NCI-H82 (cell line): Measurements from ENCODE around the gene DAPL1.

ENCODE experiments used
- DNase-seq: peaks from one replicate; lab custom pipeline; 2025; lab: John Stamatoyannopoulos, UW

The DAPL1 gene

DNA sequence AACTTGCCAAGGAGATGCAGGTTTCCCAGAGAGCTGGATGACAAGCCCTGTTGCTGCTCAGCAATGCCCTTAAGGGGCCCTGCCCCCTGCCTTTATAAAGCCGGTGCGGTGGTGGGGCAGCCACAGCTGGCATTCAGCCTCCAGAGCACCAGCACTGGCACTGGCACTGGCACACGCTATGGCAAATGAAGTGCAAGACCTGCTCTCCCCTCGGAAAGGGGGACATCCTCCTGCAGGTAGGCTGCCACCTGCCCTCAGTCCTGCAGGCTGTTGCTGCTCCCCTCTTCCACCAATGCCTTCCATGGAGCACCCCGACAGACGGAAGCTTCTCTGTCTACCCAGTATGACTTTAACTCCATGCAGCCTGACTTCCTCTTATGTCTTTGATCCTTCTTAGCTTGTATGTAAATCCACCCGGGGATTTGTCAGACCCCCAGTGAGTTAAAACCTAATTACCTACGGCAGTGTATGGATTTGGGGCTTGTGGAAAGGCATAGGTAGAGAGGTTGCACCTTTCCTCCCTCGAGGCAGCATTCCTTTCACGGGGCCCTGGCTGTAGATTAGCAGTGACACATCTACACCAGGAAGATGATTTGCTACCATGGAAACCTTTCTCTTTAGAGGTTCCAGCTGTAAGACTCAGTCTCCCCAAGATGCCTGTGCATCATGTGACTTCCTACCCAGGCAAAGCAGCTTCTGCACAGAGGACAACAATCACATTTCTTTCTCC is at the start of gene DAPL1:
TSS of gene DAPL1 (plus strand) at position 123 of the 730 bp plus-strand sequence. CDS start at position 179, 56 bp downstream.
- DNase-seq = peak; percentile 74

GRCh38 chr2:158745866-158746382 is 49.2 kb upstream of the DAPL1 start:
- no peak for DNase-seq

- no peak for DNase-seq
Observed at GRCh38 chr2:158746488-158746887, 48.6 kb upstream of the DAPL1 start.

GRCh38 chr2:158747281-158747680 is 47.8 kb upstream of the DAPL1 start:
- DNase-seq = no peak

- DNase-seq = no peak
Observed at GRCh38 chr2:158748926-158749590, 46.1 kb upstream of the DAPL1 start.

DNA sequence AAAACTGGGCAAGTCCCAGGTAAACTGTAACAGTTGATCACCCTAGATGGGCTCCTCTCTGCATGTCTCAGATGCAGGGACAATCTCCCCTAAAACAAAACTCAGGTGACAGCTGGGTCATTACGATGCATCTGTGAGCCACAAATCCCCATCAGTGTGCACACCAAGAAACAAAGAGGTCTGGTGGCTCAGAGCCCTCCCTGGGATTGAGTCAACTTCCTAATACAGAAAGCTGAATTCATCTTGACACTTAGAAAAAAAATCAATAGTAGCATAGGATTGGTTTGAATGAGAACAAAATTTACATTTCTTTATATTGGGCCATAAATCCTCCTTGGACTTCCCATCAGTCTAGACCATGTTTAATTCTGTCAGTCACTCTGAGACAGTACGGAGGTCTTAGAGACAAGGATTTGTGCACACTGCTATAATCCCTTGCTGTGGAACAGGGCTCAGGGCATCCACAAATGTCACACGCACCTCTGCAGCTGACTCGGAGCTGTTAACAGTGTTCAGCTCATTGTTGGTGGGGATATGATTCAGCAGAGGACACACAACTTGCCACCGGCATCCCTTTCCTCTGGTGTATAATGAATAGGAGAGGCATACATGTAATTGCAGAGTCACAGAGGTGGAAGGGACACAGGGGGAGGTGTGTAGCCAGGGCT is 44.5 kb upstream of the DAPL1 start:
- DNase-seq = peak; percentile 84

GRCh38 chr2:158753641-158754611 is 41.2 kb upstream of the DAPL1 start:
- peak; percentile 82 for DNase-seq

DNA sequence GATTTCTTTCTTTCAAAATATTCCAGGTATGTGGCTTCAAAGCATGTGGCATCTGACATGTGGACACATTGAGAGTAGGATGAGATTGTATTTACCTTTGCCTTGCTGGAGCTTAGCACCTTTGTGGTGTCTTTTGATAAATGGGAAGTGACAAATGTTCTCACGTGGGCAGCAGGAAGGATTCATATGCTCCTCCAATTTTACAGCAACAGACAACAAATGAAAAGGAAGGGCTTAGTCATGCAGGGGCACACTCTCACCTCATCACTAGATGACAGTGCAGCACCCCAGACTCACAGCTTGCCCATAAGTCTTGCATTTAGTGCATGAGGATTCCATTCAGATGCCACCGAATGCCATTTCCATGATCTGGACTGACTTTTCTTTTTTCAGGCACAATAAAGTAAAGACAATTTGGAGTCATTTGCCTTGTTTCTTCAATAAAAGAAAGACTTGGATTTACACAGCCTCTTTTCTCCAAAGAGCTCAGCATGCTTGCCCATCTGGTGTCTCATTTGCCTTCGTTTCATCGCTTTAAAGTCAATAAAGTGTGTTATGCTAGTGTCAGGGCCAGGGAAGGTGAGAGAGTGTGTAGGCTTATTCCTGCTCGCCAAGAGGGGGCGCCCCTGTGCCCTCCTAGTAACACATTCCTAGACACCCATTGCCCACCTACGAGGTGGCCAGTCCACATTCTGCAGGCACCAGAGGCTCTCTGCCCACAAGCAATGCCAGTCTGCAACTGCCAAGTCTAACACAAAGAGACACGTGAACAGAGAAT is 39.6 kb upstream of the DAPL1 start:
- peak; percentile 40 for DNase-seq

- DNase-seq = no peak
Observed at GRCh38 chr2:158756331-158756730, 38.8 kb upstream of the DAPL1 start.

- DNase-seq = peak; percentile 14
Observed at GRCh38 chr2:158756976-158757375, 38.1 kb upstream of the DAPL1 start.

GRCh38 chr2:158760887-158761286 is 34.2 kb upstream of the DAPL1 start:
- no peak for DNase-seq

DNA sequence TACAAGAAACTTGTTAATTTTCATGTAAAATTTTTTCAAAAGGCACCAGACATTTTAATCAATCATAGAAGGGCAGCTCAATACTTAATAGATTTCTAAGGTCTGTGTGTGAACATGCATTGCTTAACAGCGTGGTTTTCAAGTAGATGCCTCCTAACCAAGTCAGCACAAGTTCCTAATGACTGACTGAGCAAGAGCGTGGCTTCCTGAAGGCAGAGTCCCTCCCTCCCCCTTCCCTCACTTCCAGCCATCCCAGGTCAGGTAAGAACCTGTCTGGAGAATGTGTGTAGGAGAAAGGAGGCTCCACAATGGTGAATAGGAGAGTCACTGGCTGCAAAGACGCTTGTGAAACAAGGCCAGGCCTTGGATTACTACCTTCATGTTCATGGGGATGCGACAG is 33.5 kb upstream of the DAPL1 start:
- no peak for DNase-seq

- no peak for DNase-seq
Observed at GRCh38 chr2:158762336-158762735, 32.8 kb upstream of the DAPL1 start.

GRCh38 chr2:158766524-158766923 is 28.6 kb upstream of the DAPL1 start:
- no peak for DNase-seq

- no peak for DNase-seq
Observed at GRCh38 chr2:158772306-158773078, 22.6 kb upstream of the DAPL1 start.

- no peak for DNase-seq
Observed at GRCh38 chr2:158773121-158773520, 22.0 kb upstream of the DAPL1 start.

GRCh38 chr2:158774681-158775080 is 20.4 kb upstream of the DAPL1 start:
- no peak for DNase-seq

GRCh38 chr2:158775273-158776027 is 19.7 kb upstream of the DAPL1 start:
- no peak for DNase-seq

DNA sequence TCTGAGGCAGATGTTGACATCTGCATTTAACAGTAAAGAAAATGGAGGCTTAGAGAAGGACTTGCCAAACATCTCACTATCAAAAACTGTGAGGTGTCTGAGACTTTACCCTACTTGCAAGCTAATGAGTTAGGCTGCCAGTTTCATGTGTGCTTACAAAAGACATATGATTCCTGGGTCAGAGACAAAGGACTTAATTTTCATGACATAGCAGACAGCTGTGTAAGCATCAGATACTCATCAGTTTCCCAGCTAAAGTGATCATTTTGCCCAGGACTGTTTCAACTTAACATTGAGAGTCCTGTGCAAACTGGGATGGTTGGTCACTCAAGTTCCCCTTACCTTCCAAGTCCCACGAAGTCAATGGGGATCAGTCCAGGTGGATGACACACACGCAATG is 18.9 kb upstream of the DAPL1 start:
- no peak for DNase-seq
